ENCODE results near the gene MAD1L1.

DNA sequence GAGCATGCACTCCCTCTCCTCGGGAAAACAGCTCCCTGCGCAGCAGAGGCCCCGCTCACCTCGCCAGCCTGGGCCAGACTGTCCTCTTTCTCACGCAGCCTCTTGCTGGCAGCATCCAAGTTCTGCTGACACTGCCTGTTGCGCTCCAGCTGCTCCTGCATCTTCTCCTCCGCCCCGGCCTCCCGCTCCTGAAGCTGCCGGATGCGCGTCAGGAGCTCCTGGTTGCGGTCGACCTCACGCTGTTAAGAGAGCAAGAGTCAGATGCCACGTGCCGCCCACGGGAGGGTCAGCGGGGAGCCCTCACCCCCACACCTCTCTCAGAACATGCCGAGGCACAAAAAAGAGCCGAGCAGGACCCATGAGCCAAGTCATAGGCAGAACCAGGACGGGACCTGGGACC lies 10.2 kb downstream of the MAD1L1 start:
- TF ChIP-seq, protein P1, sequence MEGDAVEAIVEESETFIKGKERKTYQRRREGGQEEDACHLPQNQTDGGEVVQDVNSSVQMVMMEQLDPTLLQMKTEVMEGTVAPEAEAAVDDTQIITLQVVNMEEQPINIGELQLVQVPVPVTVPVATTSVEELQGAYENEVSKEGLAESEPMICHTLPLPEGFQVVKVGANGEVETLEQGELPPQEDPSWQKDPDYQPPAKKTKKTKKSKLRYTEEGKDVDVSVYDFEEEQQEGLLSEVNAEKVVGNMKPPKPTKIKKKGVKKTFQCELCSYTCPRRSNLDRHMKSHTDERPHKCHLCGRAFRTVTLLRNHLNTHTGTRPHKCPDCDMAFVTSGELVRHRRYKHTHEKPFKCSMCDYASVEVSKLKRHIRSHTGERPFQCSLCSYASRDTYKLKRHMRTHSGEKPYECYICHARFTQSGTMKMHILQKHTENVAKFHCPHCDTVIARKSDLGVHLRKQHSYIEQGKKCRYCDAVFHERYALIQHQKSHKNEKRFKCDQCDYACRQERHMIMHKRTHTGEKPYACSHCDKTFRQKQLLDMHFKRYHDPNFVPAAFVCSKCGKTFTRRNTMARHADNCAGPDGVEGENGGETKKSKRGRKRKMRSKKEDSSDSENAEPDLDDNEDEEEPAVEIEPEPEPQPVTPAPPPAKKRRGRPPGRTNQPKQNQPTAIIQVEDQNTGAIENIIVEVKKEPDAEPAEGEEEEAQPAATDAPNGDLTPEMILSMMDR (IDR thresholded peaks at IDR 0.05; ENCODE audit: insufficient read depth, low read length, poor library complexity, severe bottlenecking): no peak
- no peak for TF ChIP-seq EZH2phosphoT487 (conservative IDR thresholded peaks at IDR 0.05; ENCODE audit: low read length)
